ENCODE results near the gene DDX24. TPM values are rescaled to one million over a fixed set of nuclear protein-coding genes. Genes with fewer than 3 reads are reported as not detected.

DDX24 gene
- total and polyA plus RNA-seq, 4 experiments from 2014 or later: 135 to 322 (median 310) TPM

DNA sequence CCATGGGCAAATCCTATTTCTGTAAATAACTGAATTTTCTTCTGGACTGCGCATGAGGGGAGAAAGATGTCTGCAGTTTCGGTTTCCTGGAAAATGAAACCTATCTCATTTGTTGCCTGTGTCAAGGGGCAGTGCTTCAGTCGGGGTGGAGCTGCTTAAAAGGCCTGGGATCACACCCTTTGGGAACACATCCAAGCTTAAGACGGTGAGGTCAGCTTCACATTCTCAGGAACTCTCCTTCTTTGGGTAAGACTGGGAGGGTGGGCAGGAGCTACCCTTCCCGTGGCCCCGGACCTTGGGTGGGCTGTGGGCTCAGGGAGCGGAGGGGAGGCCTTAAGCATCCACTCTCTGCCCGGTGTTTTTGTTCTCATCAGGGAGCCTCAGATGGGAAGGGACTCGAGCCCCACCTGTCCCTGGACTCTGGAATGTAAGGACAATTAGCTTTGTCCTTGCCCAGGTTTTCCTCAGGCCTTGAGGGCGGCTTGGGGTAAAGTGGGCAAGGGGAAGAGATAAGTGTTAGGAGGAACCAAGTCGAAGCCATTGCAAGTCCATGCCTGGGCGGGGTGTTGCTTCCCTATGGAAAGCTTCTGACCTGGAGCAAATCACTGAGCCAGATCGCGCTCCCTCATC is 29.7 kb upstream of the DDX24 start, which contains the start of gene IFI27:
IFI27 (plus strand) TSS at position 185 of the 630 bp plus-strand sequence.
- Mint-ChIP-seq H3K27me3 (peaks cover 0 to 9% of the 10 kb centered on the region in 2 donors), H3K9me3 (no peaks in the 10 kb centered on the region), H3K27ac (peak within 1 kb of the TSS in 2 of 7 donors; percentile 23 to 36), H3K4me1 (no peaks in the 10 kb centered on the region), H3K4me3 (peak within 1 kb of the TSS in 3 of 8 donors; percentile 12 to 32 (median 17)), H3K36me3 (no peaks in the 10 kb centered on the region)
- Histone ChIP-seq H3K4me3 (ENCODE audit: low read length in 2 of 2) (no peak within 1 kb of the TSS), H3K36me3 (ENCODE audit: insufficient read depth, low read length) (no peaks in the 10 kb centered on the region), H3K4me1 (ENCODE audit: insufficient read depth, low read length) (no peaks in the 10 kb centered on the region), H3K27me3 (ENCODE audit: insufficient read depth, low read length) (no peaks in the 10 kb centered on the region), H3K27ac (ENCODE audit: low read depth, low read length) (no peak within 1 kb of the TSS), H3K9me3 (ENCODE audit: control insufficient read depth in 1 of 2, low read length in 2 of 2) (no peaks in the 10 kb centered on the region)
- ChIA-PET POLR2A (ENCODE audit: partially characterized antibody) (no interaction called here), CTCF (ENCODE audit: partially characterized antibody) (interaction anchor here (1.8 kb wide), 1 partner anchor 26 kb away, joined by 5 read pairs; no protein-coding TSS in a partner anchor)
- intact Hi-C loops (cut with micrococcal nuclease): no loop called here
- no peak for DNase-seq

DNA sequence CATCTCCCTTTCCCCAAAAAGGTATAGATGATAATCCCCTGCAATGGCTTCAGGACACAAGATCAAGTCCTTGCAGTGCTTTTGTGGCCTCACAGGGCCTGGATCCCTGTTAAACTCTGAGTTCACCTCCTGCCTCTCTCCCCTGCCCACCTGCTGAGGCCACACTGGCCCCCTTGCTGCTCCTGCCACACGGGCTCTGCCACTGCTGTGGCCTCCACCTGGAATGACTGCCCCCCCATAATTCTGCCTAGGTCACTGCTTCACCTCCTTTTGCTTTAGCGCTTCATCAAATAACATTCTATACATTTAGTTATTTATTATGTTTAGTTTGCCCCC is 28.9 kb upstream of the DDX24 start:
- H3K4me3 ChIP-seq (ENCODE audit: low read length in 2 of 2): no peak overlapping the region
- H3K36me3 ChIP-seq (ENCODE audit: insufficient read depth, low read length): no peaks in the 10 kb centered on the region
- peaks cover 0 to 9% of the 10 kb centered on the region in 2 donors for H3K27me3 Mint-ChIP-seq
- H3K36me3 Mint-ChIP-seq: no peaks in the 10 kb centered on the region
- intact Hi-C loops (cut with micrococcal nuclease): no loop called here
- no peaks in the 10 kb centered on the region for H3K4me1 ChIP-seq (ENCODE audit: insufficient read depth, low read length)
- POLR2A ChIA-PET (ENCODE audit: partially characterized antibody): no interaction called here
- no peak for DNase-seq
- H3K4me3 Mint-ChIP-seq: no peak overlapping the region
- no peaks in the 10 kb centered on the region for H3K9me3 Mint-ChIP-seq
- H3K9me3 ChIP-seq (ENCODE audit: control insufficient read depth in 1 of 2, low read length in 2 of 2): no peaks in the 10 kb centered on the region
- no peaks in the 10 kb centered on the region for H3K27me3 ChIP-seq (ENCODE audit: insufficient read depth, low read length)
- no peak overlapping the region for H3K27ac ChIP-seq (ENCODE audit: low read depth, low read length)
- H3K4me1 Mint-ChIP-seq: no peaks in the 10 kb centered on the region
- CTCF ChIA-PET (ENCODE audit: partially characterized antibody): no interaction called here
- no peak overlapping the region for H3K27ac Mint-ChIP-seq

DNA sequence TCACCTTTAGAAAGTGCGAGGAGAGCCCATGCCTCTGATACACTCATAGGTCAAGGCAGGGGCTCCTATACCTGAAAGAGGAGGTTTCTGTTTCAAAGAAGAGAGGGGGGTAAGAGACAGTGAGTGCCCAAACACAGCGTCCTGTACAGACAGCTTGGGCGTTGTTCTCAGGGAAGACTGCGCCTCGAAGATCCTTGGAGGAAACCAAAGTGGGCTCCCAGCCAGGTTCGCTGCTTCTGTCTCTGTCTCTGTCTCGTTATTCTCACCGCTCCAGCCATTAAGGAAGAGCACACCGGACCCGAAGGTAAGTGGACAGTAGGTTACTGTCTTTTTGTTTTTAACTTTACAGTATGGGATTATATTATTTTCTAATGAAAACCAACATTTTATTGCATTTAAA is 23.7 kb upstream of the DDX24 start:
- ChIA-PET CTCF (ENCODE audit: partially characterized antibody) (no interaction called here), POLR2A (ENCODE audit: partially characterized antibody) (no interaction called here)
- Mint-ChIP-seq H3K4me1 (no peaks in the 10 kb centered on the region), H3K4me3 (no peak overlapping the region), H3K9me3 (no peaks in the 10 kb centered on the region), H3K27ac (no peak overlapping the region), H3K27me3 (no peaks in the 10 kb centered on the region), H3K36me3 (no peaks in the 10 kb centered on the region)
- Histone ChIP-seq H3K27ac (ENCODE audit: low read depth, low read length) (no peak overlapping the region), H3K27me3 (ENCODE audit: insufficient read depth, low read length) (no peaks in the 10 kb centered on the region), H3K4me1 (ENCODE audit: insufficient read depth, low read length) (no peaks in the 10 kb centered on the region), H3K9me3 (ENCODE audit: control insufficient read depth in 1 of 2, low read length in 2 of 2) (no peaks in the 10 kb centered on the region), H3K4me3 (ENCODE audit: low read length in 2 of 2) (no peak overlapping the region), H3K36me3 (ENCODE audit: insufficient read depth, low read length) (no peaks in the 10 kb centered on the region)
- DNase-seq: no peak
- intact Hi-C loops (cut with micrococcal nuclease): loop anchor here (2.0 kb wide), 1 partner anchor 46 kb away; no protein-coding TSS in a partner anchor

DNA sequence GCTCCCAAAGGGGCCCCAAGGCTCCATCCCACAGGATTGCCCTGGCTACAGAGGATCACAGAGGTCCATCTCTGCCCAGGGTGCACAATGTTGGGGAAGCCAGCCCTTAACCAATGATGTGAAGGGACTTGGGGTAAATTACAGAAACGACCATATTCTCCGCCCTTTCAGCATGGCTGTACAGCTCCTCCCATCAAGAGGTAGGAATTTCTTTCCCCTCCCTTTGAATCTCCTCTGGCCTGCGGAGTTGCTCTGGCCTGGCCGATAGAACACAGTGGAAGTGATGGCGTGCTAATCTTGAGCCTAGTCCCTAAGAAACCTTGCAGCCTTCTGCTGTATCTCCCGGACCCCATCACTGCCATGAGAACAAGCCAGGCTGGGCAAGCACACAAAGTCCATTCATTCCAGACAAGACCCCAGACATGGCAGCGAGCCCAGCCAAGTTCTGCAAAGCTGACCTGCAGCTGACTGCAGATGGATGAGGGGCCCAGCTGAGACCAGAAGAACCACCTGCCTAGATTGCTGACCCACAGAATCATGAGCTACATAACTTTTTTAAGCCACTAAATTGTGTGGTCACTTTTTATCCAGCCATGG is 22.6 kb upstream of the DDX24 start:
- no peak for DNase-seq
- no peaks in the 10 kb centered on the region for H3K36me3 Mint-ChIP-seq
- no peak overlapping the region for H3K27ac Mint-ChIP-seq
- H3K4me1 Mint-ChIP-seq: no peaks in the 10 kb centered on the region
- H3K4me3 ChIP-seq (ENCODE audit: low read length in 2 of 2): no peak overlapping the region
- ChIA-PET CTCF (ENCODE audit: partially characterized antibody) (interaction anchor here (1.2 to 1.5 kb wide), 2 partner anchors 9 to 65 kb away, joined by 3 read pairs; no protein-coding TSS in a partner anchor), POLR2A (ENCODE audit: partially characterized antibody) (no interaction called here)
- no peaks in the 10 kb centered on the region for H3K4me1 ChIP-seq (ENCODE audit: insufficient read depth, low read length)
- no peaks in the 10 kb centered on the region for H3K27me3 ChIP-seq (ENCODE audit: insufficient read depth, low read length)
- H3K4me3 Mint-ChIP-seq: no peak overlapping the region
- H3K27ac ChIP-seq (ENCODE audit: low read depth, low read length): no peak overlapping the region
- no peaks in the 10 kb centered on the region for H3K9me3 Mint-ChIP-seq
- intact Hi-C loops (cut with micrococcal nuclease): loop anchor here (2.0 kb wide), 1 partner anchor 45 kb away; no protein-coding TSS in a partner anchor
- no peaks in the 10 kb centered on the region for H3K27me3 Mint-ChIP-seq
- no peaks in the 10 kb centered on the region for H3K9me3 ChIP-seq (ENCODE audit: control insufficient read depth in 1 of 2, low read length in 2 of 2)
- no peaks in the 10 kb centered on the region for H3K36me3 ChIP-seq (ENCODE audit: insufficient read depth, low read length)

DNA sequence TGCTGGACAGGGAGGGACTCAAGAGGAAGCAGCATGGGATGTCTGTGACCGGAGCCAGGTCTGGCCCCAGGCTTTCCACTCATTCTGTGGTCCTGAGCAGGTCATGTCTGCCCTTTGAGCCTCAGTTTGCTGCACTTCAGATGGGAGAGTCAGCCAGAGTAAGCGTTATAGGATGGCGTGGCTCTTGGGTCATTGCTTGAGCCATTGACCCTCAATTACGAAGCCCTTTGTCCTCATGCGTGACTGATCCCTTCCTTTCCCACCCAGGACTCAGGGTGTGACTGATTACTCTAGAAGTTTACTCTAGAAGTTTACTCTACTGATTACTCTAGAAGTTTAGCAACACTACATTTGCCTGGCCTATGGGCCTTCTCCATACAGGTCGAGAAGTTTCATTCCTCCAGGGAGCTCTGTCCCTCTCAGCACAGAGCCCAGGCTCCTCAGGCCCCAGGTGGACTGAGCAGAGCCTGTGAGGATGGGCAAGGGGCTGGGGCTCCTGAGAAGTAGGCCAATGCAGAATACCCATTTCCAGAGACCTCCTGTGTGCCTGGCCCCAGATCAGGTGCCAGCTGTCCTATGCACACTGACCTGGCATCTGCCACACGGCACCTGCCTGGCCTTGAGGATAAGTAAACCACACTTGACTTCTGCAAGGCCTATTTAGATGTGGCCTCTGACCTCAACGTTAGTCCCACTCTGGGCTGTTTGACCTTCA is 21.9 kb upstream of the DDX24 start:
- no peak for DNase-seq
- ChIA-PET CTCF (ENCODE audit: partially characterized antibody) (interaction anchor here (1.2 to 1.5 kb wide), 2 partner anchors 8 to 65 kb away, joined by 3 read pairs; no protein-coding TSS in a partner anchor), POLR2A (ENCODE audit: partially characterized antibody) (no interaction called here)
- Histone ChIP-seq H3K4me3 (ENCODE audit: low read length in 2 of 2) (no peak overlapping the region), H3K27me3 (ENCODE audit: insufficient read depth, low read length) (no peaks in the 10 kb centered on the region), H3K36me3 (ENCODE audit: insufficient read depth, low read length) (no peaks in the 10 kb centered on the region), H3K4me1 (ENCODE audit: insufficient read depth, low read length) (no peaks in the 10 kb centered on the region), H3K9me3 (ENCODE audit: control insufficient read depth in 1 of 2, low read length in 2 of 2) (no peaks in the 10 kb centered on the region), H3K27ac (ENCODE audit: low read depth, low read length) (no peak overlapping the region)
- Mint-ChIP-seq H3K4me3 (no peak overlapping the region), H3K27me3 (no peaks in the 10 kb centered on the region), H3K27ac (peak overlapping the region in 1 of 7 donors; percentile 7), H3K9me3 (no peaks in the 10 kb centered on the region), H3K36me3 (no peaks in the 10 kb centered on the region), H3K4me1 (no peaks in the 10 kb centered on the region)
- intact Hi-C loops (cut with micrococcal nuclease): no loop called here

DNA sequence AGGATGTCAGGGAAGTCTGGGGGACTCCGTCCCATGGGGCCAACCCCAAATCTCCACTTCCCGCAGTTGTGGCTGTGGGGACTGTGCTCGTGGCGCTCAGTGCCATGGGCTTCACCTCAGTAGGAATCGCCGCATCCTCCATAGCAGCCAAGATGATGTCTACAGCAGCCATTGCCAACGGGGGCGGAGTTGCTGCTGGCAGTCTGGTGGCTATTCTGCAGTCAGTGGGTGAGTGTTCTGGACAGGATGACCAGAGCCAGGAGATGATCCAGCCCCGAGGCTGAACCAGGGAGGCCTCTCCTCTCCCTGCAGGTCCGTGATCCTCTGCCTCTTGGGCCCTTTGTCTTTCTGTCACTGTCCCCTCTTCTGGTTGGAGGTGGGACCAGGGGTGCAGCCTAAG is 20.7 kb upstream of the DDX24 start:
- H3K27ac ChIP-seq (ENCODE audit: low read depth, low read length): no peak overlapping the region
- H3K4me3 ChIP-seq (ENCODE audit: low read length in 2 of 2): no peak overlapping the region
- no peaks in the 10 kb centered on the region for H3K4me1 Mint-ChIP-seq
- H3K4me3 Mint-ChIP-seq: no peak overlapping the region
- ChIA-PET CTCF (ENCODE audit: partially characterized antibody) (no interaction called here), POLR2A (ENCODE audit: partially characterized antibody) (no interaction called here)
- intact Hi-C loops (cut with micrococcal nuclease): no loop called here
- H3K9me3 Mint-ChIP-seq: no peaks in the 10 kb centered on the region
- no peak for DNase-seq
- H3K27ac Mint-ChIP-seq: no peak overlapping the region
- no peaks in the 10 kb centered on the region for H3K9me3 ChIP-seq (ENCODE audit: control insufficient read depth in 1 of 2, low read length in 2 of 2)
- no peaks in the 10 kb centered on the region for H3K27me3 Mint-ChIP-seq
- no peaks in the 10 kb centered on the region for H3K36me3 ChIP-seq (ENCODE audit: insufficient read depth, low read length)
- no peaks in the 10 kb centered on the region for H3K4me1 ChIP-seq (ENCODE audit: insufficient read depth, low read length)
- H3K27me3 ChIP-seq (ENCODE audit: insufficient read depth, low read length): no peaks in the 10 kb centered on the region
- H3K36me3 Mint-ChIP-seq: no peaks in the 10 kb centered on the region

DNA sequence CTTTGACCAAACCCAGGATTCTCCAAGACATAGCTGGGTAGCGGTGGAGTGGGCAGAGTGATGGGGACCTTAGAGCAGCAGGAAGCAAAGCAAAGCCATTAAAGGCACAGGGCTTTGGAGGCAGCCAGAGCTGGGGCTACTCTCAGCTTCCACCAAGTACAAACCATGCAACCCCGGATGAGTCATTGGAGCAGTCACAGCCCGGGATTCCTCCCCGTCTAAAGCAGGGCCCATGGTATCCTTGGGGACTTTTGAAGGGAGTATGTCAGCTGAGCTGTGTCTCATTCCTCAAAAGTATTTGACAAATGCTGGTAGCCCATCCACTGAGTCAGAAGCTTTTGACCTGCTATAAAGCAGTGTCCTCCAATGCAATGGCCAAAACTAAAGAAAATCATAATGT is 19.8 kb upstream of the DDX24 start:
- Mint-ChIP-seq H3K9me3 (no peaks in the 10 kb centered on the region), H3K27me3 (no peaks in the 10 kb centered on the region), H3K4me3 (no peak overlapping the region), H3K36me3 (no peaks in the 10 kb centered on the region), H3K27ac (no peak overlapping the region), H3K4me1 (no peaks in the 10 kb centered on the region)
- DNase-seq: no peak
- ChIA-PET POLR2A (ENCODE audit: partially characterized antibody) (interaction anchor here (1.3 kb wide), 1 partner anchor 14 kb away, joined by 3 read pairs; no protein-coding TSS in a partner anchor), CTCF (ENCODE audit: partially characterized antibody) (no interaction called here)
- no peaks in the 10 kb centered on the region for H3K9me3 ChIP-seq (ENCODE audit: control insufficient read depth in 1 of 2, low read length in 2 of 2)
- H3K4me3 ChIP-seq (ENCODE audit: low read length in 2 of 2): no peak overlapping the region
- no peaks in the 10 kb centered on the region for H3K27me3 ChIP-seq (ENCODE audit: insufficient read depth, low read length)
- intact Hi-C loops (cut with micrococcal nuclease): no loop called here
- H3K27ac ChIP-seq (ENCODE audit: low read depth, low read length): no peak overlapping the region
- H3K36me3 ChIP-seq (ENCODE audit: insufficient read depth, low read length): no peaks in the 10 kb centered on the region
- no peaks in the 10 kb centered on the region for H3K4me1 ChIP-seq (ENCODE audit: insufficient read depth, low read length)
